ENCODE measurements around the gene TPPP3. TPM values are rescaled to one million over a fixed set of nuclear protein-coding genes. Genes with fewer than 3 reads are reported as not detected.

TPPP3 gene
- total RNA-seq, 1 donor from 2014 or later, result 1.5 TPM

DNA sequence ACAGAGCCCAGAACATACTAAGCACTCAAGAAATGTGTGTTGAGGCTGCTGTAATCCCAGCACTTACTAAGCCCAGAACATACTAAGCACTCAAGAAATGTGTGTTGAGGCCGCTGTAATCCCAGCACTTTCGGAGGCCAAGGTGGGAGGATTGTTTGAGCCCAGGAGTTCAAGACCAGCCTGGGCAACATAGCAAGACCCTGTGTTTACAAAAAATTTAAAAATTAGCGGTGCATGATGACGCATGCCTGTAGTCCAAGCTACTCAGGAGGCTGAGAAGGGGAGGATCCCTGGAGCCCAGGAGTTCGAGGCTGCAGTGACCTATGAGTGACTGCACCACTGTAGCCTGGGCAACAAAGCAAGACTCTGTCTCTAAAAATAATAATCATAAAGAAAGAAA lies 29.7 kb upstream of the TPPP3 start:
- TF ChIP-seq, protein P1, sequence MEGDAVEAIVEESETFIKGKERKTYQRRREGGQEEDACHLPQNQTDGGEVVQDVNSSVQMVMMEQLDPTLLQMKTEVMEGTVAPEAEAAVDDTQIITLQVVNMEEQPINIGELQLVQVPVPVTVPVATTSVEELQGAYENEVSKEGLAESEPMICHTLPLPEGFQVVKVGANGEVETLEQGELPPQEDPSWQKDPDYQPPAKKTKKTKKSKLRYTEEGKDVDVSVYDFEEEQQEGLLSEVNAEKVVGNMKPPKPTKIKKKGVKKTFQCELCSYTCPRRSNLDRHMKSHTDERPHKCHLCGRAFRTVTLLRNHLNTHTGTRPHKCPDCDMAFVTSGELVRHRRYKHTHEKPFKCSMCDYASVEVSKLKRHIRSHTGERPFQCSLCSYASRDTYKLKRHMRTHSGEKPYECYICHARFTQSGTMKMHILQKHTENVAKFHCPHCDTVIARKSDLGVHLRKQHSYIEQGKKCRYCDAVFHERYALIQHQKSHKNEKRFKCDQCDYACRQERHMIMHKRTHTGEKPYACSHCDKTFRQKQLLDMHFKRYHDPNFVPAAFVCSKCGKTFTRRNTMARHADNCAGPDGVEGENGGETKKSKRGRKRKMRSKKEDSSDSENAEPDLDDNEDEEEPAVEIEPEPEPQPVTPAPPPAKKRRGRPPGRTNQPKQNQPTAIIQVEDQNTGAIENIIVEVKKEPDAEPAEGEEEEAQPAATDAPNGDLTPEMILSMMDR (IDR thresholded peaks at IDR 0.05), result no peak
- no peak for DNase-seq (ENCODE audit: extremely low spot score, unreplicated experiment)
- Mint-ChIP-seq H3K27ac (ENCODE audit: unreplicated experiment) (no peak overlapping the region), H3K4me3 (ENCODE audit: unreplicated experiment) (no peak overlapping the region), H3K36me3 (ENCODE audit: unreplicated experiment) (peaks cover 6% of the 10 kb centered on the region), H3K9me3 (ENCODE audit: unreplicated experiment) (no peaks in the 10 kb centered on the region), H3K4me1 (ENCODE audit: unreplicated experiment) (peaks cover 28% of the 10 kb centered on the region), H3K27me3 (ENCODE audit: unreplicated experiment) (peaks cover 12% of the 10 kb centered on the region)

DNA sequence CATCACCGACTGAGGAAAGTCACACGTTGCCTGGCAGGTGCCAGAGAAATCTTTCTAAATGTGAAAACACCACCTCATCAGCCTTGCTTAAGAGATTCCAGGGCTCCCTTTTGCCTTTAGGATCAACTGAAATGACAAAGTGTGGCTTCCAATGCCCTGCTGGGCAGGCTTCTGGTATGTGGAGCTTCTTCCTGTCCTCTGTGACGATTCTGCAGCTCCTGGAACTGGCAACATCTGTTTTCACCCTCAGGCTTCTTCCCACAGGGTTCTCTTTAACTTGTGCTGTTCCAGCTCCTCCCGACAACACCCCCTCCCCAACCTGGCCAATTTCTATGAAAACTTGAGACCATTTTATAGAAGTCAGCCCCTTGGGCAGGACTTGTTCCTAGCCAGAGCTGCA lies 27.7 kb upstream of the TPPP3 start:
- peaks cover 5% of the 10 kb centered on the region for H3K27me3 Mint-ChIP-seq (ENCODE audit: unreplicated experiment)
- no peak overlapping the region for H3K4me3 Mint-ChIP-seq (ENCODE audit: unreplicated experiment)
- H3K9me3 Mint-ChIP-seq (ENCODE audit: unreplicated experiment), result no peaks in the 10 kb centered on the region

DNA sequence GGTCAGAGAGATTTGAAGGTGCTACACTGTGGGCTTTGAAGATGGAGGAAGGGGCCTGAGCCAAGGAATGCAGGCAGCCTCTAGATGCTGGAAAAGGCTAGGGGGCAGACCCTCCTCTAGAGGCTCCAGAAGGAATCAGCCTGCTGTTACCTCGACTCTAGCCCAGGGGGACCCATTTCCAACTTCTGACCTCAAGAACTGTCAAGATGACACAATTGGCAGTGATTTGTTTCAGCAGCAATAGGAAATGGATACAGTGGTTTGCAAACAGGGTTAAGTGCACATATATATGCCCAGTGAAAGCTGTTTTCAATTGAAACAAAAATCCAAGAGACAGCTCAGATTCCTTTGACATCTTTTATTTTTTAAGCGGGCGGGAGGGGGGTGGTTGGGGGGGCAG lies 26.6 kb upstream of the TPPP3 start:
- DNase-seq (ENCODE audit: extremely low spot score, unreplicated experiment), result no peak
- TF ChIP-seq, protein P1 (IDR thresholded peaks at IDR 0.05), result no peak
- Mint-ChIP-seq H3K4me3 (ENCODE audit: unreplicated experiment) (no peak overlapping the region), H3K4me1 (ENCODE audit: unreplicated experiment) (peaks cover 27% of the 10 kb centered on the region), H3K27me3 (ENCODE audit: unreplicated experiment) (peaks cover 5% of the 10 kb centered on the region), H3K27ac (ENCODE audit: unreplicated experiment) (no peak overlapping the region), H3K9me3 (ENCODE audit: unreplicated experiment) (no peaks in the 10 kb centered on the region), H3K36me3 (ENCODE audit: unreplicated experiment) (no peaks in the 10 kb centered on the region)

More for the DNA sequence above, 27.7 kb upstream of the TPPP3 start:
- Mint-ChIP-seq H3K36me3 (ENCODE audit: unreplicated experiment) (no peaks in the 10 kb centered on the region), H3K27ac (ENCODE audit: unreplicated experiment) (no peak overlapping the region), H3K4me1 (ENCODE audit: unreplicated experiment) (peaks cover 30% of the 10 kb centered on the region)
- no peak for DNase-seq (ENCODE audit: extremely low spot score, unreplicated experiment)
- TF ChIP-seq, protein P1 (IDR thresholded peaks at IDR 0.05), result no peak

DNA sequence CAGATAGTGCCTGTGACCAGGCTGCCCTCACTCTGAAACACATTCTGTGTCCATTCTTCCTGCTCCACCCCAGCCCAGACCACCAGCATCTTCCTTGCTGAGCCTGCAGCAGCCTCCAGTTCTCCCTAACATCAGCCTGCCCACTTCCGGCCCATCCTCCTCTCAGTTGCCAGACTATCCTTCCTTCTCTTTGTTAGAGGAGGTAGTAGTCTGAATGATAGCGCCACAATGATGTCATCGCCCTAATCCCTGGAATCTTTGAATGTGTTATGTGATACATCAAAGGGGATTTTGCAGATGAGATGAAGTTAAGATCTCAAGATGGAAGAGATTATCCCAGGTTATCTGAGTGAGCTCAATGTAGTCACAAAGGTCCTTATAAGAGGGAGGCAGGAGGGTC lies 26.2 kb upstream of the TPPP3 start:
- no peak overlapping the region for H3K27ac Mint-ChIP-seq (ENCODE audit: unreplicated experiment)
- no peaks in the 10 kb centered on the region for H3K36me3 Mint-ChIP-seq (ENCODE audit: unreplicated experiment)
- no peak for DNase-seq (ENCODE audit: extremely low spot score, unreplicated experiment)
- H3K4me3 Mint-ChIP-seq (ENCODE audit: unreplicated experiment), result no peak overlapping the region
- peaks cover 22% of the 10 kb centered on the region for H3K4me1 Mint-ChIP-seq (ENCODE audit: unreplicated experiment)
- no peaks in the 10 kb centered on the region for H3K9me3 Mint-ChIP-seq (ENCODE audit: unreplicated experiment)
- TF ChIP-seq, protein P1 (IDR thresholded peaks at IDR 0.05), result no peak
- H3K27me3 Mint-ChIP-seq (ENCODE audit: unreplicated experiment), result peaks cover 5% of the 10 kb centered on the region

DNA sequence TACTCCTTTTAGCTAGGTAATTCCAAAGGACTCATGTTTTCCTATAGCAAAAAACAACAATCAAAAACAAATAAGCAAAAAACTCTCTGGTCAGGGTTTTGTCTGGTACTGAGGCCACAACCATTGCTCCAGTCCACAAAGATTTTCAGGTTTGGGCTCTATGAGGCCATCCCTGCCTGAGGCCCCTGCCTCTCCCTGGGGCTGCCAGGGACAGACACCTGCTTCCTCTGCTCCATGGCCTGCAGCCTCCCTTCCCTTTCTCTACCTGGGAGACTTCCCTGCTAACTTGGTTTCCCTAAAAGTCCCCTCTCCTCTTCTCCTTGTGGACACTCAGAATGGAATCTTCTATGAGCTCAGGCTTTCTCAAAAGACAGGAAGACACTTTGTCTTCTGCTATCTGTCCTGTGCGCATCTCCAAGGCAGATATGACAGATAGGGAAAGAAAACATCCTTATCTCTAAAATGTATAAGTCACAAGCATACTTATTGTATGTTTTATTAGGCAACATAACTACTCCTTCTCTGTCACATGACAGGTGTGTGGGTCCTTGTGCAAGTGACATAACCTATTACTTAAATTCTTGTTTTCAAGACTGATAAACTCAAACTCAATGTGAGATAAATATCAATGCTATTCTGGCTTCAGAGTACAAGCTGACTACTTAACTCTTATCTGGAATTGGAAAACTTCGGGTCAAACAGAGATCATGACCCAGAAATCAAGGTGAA lies 24.2 kb upstream of the TPPP3 start:
- Mint-ChIP-seq H3K9me3 (ENCODE audit: unreplicated experiment) (no peaks in the 10 kb centered on the region), H3K27ac (ENCODE audit: unreplicated experiment) (no peak overlapping the region), H3K36me3 (ENCODE audit: unreplicated experiment) (no peaks in the 10 kb centered on the region), H3K4me3 (ENCODE audit: unreplicated experiment) (no peak overlapping the region), H3K4me1 (ENCODE audit: unreplicated experiment) (peaks cover 14% of the 10 kb centered on the region), H3K27me3 (ENCODE audit: unreplicated experiment) (no peaks in the 10 kb centered on the region)
- DNase-seq (ENCODE audit: extremely low spot score, unreplicated experiment), result no peak
- TF ChIP-seq, protein P1 (IDR thresholded peaks at IDR 0.05), result no peak

Data from osteocyte (in vitro differentiated cells).